Upper lobe of left lung (tissue), 4 donors: Measurements from ENCODE around the gene TEFM.

Experiments used
- CTCF ChIP-seq, 6 experiments: fragments of 450-650 bp in 4 of 6; fragments of 200-600 bp in 2 of 6; sonication (generic) in 2 of 6; IDR thresholded peaks; one replicate each; pipeline ENCODE4 v1.5.1; 2016 to 2019; ENCODE audit warnings: antibody characterized with exemption in 6 of 6
- EP300 ChIP-seq, 4 donors: sonication (generic); formaldehyde crosslinking; IDR thresholded peaks; one replicate each; pipeline ENCODE4 v1.5.1; 2017; ENCODE audit warnings: antibody characterized with exemption in 4 of 4, control low read depth in 2 of 4
- POLR2A ChIP-seq, 4 donors: fragments of 450-650 bp; IDR thresholded peaks; one replicate each; pipeline ENCODE4 v1.5.1; 2016 to 2017; ENCODE audit warnings: antibody characterized with exemption in 4 of 4, mild to moderate bottlenecking in 2 of 4

DNA sequence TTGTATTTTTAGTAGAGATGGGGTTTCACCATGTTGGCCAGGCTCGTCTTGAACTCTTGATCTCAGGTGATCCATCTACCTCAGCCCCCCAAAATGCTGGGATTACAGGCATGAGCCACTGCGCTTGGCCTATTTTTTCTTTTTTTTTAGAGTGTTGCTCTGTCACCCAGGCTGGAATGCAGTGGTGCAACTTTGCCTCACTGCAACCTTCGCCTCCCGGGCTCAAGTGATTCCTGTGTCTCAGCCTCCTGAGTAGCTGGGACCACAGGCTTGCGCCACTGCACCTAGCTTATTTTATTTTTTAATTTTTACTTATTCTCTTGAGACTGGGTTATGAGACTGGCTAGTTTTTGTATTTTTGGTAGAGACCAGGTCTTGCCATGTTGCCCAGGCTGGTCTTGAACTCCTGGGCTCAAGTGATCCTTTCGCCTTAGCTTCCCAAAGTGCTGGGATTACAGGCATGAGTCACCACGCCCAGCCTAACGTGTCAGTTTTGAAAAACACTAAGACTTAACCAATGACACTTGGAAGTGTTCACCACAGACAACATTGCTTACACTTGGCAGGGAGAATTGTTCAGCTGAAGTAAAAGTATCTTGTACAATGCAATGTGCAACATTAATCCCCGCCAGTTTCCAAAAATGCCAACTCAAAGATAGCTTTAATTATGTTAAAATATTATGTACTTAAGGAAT, 47.3 kb downstream of the TEFM start:
- TF ChIP-seq CTCF (IDR thresholded peaks at IDR 0.05) = no peak
- TF ChIP-seq POLR2A (IDR thresholded peaks at IDR 0.05) = no peak
- no peak for TF ChIP-seq EP300 (IDR thresholded peaks at IDR 0.05)
